IPS DF 6.9 (cell line): ENCODE data around the gene CKS1B.

Experiments
- DNase-seq: peaks from one replicate; pipeline ENCODE4 v3.0.0-alpha.2; 2013; ENCODE audit warnings: low read depth, low spot score
- H3K27ac ChIP-seq: one replicate; pipeline ENCODE4 v1.5.1; 2013; ENCODE audit warnings: low read length, control low read depth
- H3K27me3 ChIP-seq: 2 replicates; pipeline ENCODE4 v1.6.1; 2013; ENCODE audit warnings: mild to moderate bottlenecking, low read length; ENCODE audit not compliant: control insufficient read depth, insufficient read depth
- H3K36me3 ChIP-seq: 2 replicates; pipeline ENCODE4 v1.6.1; 2013; ENCODE audit warnings: low read length; ENCODE audit not compliant: control insufficient read depth, insufficient read depth
- H3K4me1 ChIP-seq: 2 replicates; pipeline ENCODE4 v1.6.1; 2013; ENCODE audit warnings: low read length; ENCODE audit not compliant: control insufficient read depth, insufficient read depth
- H3K4me3 ChIP-seq: 2 replicates; pipeline ENCODE4 v1.5.1; 2013; ENCODE audit warnings: mild to moderate bottlenecking, low read length
- H3K9me3 ChIP-seq: 2 replicates; pipeline ENCODE4 v1.6.1; 2013; ENCODE audit warnings: low read length, inconsistent platforms; ENCODE audit not compliant: control insufficient read depth, insufficient read depth
- WGBS: extraction: QIAGEN DNeasy Blood & Tissue Kit; methylation state at CpG from one replicate; pipeline ENCODE4 v1.1.7; 2013; ENCODE audit warnings: mixed read lengths, missing lambda C conversion rate; ENCODE audit not compliant: insufficient read length, insufficient coverage; 5-methylcytosine and 5-hydroxymethylcytosine counted together

CKS1B gene

DNA sequence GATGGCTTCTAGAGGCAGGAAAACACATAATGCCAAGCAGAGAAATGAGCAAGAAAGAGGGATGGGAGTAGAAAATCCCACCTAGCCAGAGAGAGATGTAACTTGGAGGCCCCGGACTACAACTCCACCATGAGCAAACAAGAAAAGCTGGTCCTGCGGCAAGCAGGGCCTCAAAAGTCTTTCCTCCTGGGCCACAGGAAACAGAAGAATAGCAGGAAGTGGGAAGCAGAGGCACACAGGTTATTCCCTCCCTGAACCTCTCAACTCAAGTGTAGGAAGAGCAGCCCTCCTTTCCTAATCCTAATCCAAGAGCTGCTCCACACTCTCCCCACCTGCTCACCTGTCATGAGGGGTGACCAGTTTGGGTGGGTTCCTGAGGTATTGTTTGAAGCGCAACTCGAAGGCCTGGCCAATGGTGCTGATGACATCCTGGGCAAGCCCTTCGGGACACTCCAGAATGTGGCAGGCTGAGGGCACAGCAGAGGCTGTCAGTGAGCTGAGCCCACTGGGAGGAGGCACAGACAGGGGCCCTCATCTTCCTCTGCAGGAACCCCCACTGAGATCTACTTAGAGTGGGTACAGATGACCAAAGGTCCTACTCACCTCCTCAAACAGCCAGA, 7.0 kb upstream of the CKS1B start:
- Histone ChIP-seq H3K27me3 (no peaks in the 10 kb centered on the region), H3K4me3 (no peak overlapping the region), H3K27ac (no peak overlapping the region), H3K4me1 (peaks cover 7% of the 10 kb centered on the region), H3K36me3 (peaks cover 18% of the 10 kb centered on the region), H3K9me3 (no peaks in the 10 kb centered on the region)
- no CpG with 5 or more reads among the region's 5 CpGs for WGBS
- DNase-seq = no peak

- H3K4me3 ChIP-seq = peak overlapping the region; percentile 38; the same call in 1 of the 2 replicates
- peaks cover 12% of the 10 kb centered on the region for H3K36me3 ChIP-seq
- H3K27me3 ChIP-seq = no peaks in the 10 kb centered on the region
- no peaks in the 10 kb centered on the region for H3K9me3 ChIP-seq
- DNase-seq = no peak
- H3K27ac ChIP-seq = no peak overlapping the region
- no CpG with 5 or more reads among the region's 3 CpGs for WGBS
- peaks cover 10% of the 10 kb centered on the region for H3K4me1 ChIP-seq
Observed at GRCh38 chr1:154968731-154969130, 5.8 kb upstream of the CKS1B start.

GRCh38 chr1:154969246-154969645, 5.2 kb upstream of the CKS1B start:
- Histone ChIP-seq H3K36me3 (peaks cover 11% of the 10 kb centered on the region), H3K9me3 (no peaks in the 10 kb centered on the region), H3K27ac (no peak overlapping the region), H3K4me1 (peaks cover 10% of the 10 kb centered on the region), H3K4me3 (peak overlapping the region; percentile 38; the same call in 1 of the 2 replicates), H3K27me3 (no peaks in the 10 kb centered on the region)
- no CpG with 5 or more reads among the region's 5 CpGs for WGBS
- no peak for DNase-seq

DNA sequence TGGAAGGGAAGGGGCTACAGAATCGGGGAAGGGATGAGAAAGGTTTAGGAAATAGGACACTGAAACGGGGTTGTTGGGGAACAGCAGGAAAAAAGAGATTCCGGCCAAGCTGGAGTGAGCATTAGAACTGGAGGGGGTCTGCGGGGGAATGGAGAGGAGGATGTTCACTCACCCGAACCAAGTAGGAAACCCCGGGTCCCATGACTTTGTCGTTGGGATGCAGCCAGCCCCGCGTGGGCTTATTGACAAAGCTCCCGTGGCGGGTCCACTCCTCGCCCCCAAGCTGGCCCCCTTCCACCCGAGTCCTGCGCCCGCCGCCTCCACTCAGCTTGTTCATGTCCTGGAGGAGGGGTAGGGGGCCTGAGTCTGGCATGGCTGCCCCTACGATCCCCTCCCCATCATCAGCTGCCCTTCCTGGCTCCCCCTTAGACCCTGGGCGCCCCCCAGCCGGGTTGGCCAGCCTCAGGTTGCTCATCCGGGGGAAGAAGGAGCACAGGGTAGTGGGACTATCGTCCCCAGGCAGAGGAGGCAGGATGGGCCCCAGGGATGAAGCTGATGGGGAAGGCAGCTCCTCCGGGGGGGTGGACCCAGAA, 4.5 kb upstream of the CKS1B start:
- peaks cover 10% of the 10 kb centered on the region for H3K4me1 ChIP-seq
- no CpG with 5 or more reads among the region's 22 CpGs for WGBS
- H3K9me3 ChIP-seq = no peaks in the 10 kb centered on the region
- H3K27ac ChIP-seq = no peak overlapping the region
- DNase-seq = no peak
- H3K4me3 ChIP-seq = peak overlapping the region; percentile 38
- H3K27me3 ChIP-seq = no peaks in the 10 kb centered on the region
- peaks cover 11% of the 10 kb centered on the region for H3K36me3 ChIP-seq

- peak within 1 kb of the TSS; percentile 38 for H3K27ac ChIP-seq
- H3K4me1 ChIP-seq = peaks cover 10% of the 10 kb centered on the region
- H3K9me3 ChIP-seq = no peaks in the 10 kb centered on the region
- peaks cover 5% of the 10 kb centered on the region for H3K36me3 ChIP-seq
- DNase-seq = no peak
- peak within 1 kb of the TSS; percentile 38 for H3K4me3 ChIP-seq
- WGBS = no CpG with 5 or more reads among the region's 15 CpGs
- H3K27me3 ChIP-seq = no peaks in the 10 kb centered on the region
Observed at GRCh38 chr1:154970631-154971340, 3.7 kb upstream of the CKS1B start, which contains the start of gene SHC1. Gene SHC1 (minus strand): TSS chr1:154970747. CDS start chr1:154970526, 221 bp downstream.

DNA sequence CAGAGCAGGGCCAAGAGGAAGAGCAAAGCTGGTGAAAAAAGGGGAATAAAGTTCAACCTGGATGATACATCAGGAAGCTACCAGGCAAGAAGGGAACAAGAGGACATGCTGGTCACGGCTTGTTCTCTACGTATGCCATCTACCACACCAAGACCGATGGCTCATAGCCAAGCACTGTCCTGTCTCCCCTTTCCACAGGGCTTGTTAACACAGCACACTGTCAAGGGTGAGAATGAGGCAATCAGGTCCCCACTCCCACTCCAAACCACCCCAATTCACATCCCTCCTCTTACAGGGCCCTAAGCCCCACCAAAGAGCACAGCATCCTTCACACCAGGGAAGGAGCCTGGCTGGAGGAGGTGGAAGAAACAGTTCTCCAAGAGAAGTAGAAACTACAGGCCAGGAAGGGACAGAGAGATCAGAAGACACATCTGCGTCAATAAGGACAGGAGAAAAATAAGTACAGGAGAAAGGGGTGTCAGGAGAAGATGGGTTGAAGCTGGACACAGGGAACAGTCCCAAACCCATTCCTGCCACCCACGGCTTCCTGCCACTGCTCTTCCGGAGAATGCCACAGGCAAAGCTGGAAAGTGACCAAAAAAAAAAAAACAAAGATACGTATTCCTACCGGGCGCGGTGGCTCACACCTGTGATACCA, 3.0 kb upstream of the CKS1B start:
- peak overlapping the region; percentile 38 for H3K27ac ChIP-seq

DNA sequence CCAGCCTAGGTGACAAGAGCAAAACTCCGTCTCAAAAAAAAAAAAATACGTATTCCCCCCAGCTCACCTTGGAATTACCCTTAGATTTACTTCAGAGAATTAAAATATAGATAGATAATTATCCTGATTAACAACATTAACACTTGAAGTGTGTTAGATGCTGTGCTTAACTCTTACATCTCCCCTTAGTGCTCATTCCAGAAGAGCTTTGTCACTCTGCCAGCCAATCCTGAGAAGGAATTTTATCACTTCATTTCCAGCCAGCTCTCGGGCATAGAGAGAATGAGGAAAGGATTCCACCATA, 2.3 kb upstream of the CKS1B start:
- no CpG with 5 or more reads among the region's 3 CpGs for WGBS
- H3K4me1 ChIP-seq = peaks cover 10% of the 10 kb centered on the region

More for the DNA sequence above, 3.0 kb upstream of the CKS1B start:
- no CpG with 5 or more reads among the region's 10 CpGs for WGBS
- no peak for DNase-seq
- H3K27me3 ChIP-seq = no peaks in the 10 kb centered on the region
- H3K36me3 ChIP-seq = peaks cover 5% of the 10 kb centered on the region
- no peaks in the 10 kb centered on the region for H3K9me3 ChIP-seq
- H3K4me3 ChIP-seq = peak overlapping the region; percentile 38; the same call in 1 of the 2 replicates
- H3K4me1 ChIP-seq = peaks cover 10% of the 10 kb centered on the region

GRCh38 chr1:154972517-154973343, 1.8 kb upstream of the CKS1B start:
- Histone ChIP-seq H3K27me3 (no peaks in the 10 kb centered on the region), H3K36me3 (peaks cover under 1% of the 10 kb centered on the region), H3K4me1 (peaks cover 10% of the 10 kb centered on the region), H3K9me3 (no peaks in the 10 kb centered on the region), H3K27ac (peak overlapping the region; percentile 78), H3K4me3 (peak overlapping the region; percentile 16; the same call in 1 of the 2 replicates)
- no CpG with 5 or more reads among the region's 18 CpGs for WGBS
- peak; percentile 94 for DNase-seq

More for the DNA sequence above, 2.3 kb upstream of the CKS1B start:
- H3K9me3 ChIP-seq = no peaks in the 10 kb centered on the region
- peak overlapping the region; percentile 78 for H3K27ac ChIP-seq
- no peak for DNase-seq
- no peaks in the 10 kb centered on the region for H3K27me3 ChIP-seq
- H3K4me3 ChIP-seq = peak overlapping the region; percentile 5; the same call in 1 of the 2 replicates
- peaks cover 5% of the 10 kb centered on the region for H3K36me3 ChIP-seq

GRCh38 chr1:154973344-154974101, 958 bp upstream of the CKS1B start:
- DNase-seq = peak; percentile 98
- no CpG with 5 or more reads among the region's 37 CpGs for WGBS
- Histone ChIP-seq H3K27me3 (no peaks in the 10 kb centered on the region), H3K4me1 (peaks cover 10% of the 10 kb centered on the region), H3K27ac (peak overlapping the region; percentile 70), H3K4me3 (peak overlapping the region; percentile 83; the same call in 1 of the 2 replicates), H3K9me3 (no peaks in the 10 kb centered on the region), H3K36me3 (no peaks in the 10 kb centered on the region; the same call in 1 of the 2 replicates)
